Fibroblast of villous mesenchyme (primary cell): ENCODE results near the gene IPO11. TPM values are rescaled to one million over a fixed set of nuclear protein-coding genes. Genes with fewer than 3 reads are reported as not detected.
"Not testable (repeated sequence)": the region's sequence is repeated elsewhere in the genome, so short reads cannot be mapped to it uniquely, and the experiment has no call there.

Source experiments
- DNase-seq: peaks from one replicate; pipeline ENCODE4 v3.0.0-alpha.2; 2010; ENCODE audit warnings: low read depth
- H3K4me3 ChIP-seq: 2 replicates; pipeline ENCODE4 v1.5.1; 2011; ENCODE audit warnings: low read depth, mild to moderate bottlenecking, low read length
- CTCF ChIP-seq: IDR thresholded peaks from 2 replicates; pipeline ENCODE4 v1.5.1; 2012; ENCODE audit warnings: low read depth, mild to moderate bottlenecking, low read length; ENCODE audit not compliant: insufficient read depth
- small RNA-seq: library from RNA; depleted of rRNA; stranded (forward); fragments of <200 nt; gene quantifications from one replicate; pipeline ENCODE3, GENCODE V24; 2012
- total RNA-seq: library from RNA; depleted of rRNA; stranded (reverse); fragments of >200 nt; gene quantifications from 2 replicates; pipeline ENCODE4 v1.2.3, GENCODE V29; 2012

The IPO11 gene
- total RNA-seq, 1 donor, result 34.5 TPM

- H3K4me3 ChIP-seq, result no peak overlapping the region
- TF ChIP-seq CTCF, result no peak
- no peak for DNase-seq
Measured at GRCh38 chr5:62662521-62662920, 250.0 kb downstream of the IPO11 start.

DNA sequence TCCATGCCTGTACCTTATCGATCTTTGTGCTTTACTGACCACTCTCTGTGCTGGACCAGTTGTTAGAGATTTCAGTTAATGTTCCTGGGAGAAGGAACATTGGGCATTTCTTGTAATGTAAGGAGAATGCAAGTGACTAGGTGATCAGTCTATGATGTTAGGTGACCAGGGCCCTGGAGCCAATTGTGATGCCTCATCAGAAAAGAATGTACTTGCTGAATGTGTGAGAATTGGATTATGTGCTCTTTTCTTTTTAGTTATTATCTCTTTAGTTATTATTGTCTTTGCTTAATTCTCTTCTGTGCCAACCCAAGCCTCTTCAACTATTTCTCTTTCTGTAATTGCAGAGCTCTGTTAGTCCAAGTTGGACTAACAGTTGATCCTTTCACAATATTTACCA lies 258.9 kb downstream of the IPO11 start:
- no peak for DNase-seq
- H3K4me3 ChIP-seq, result no peak overlapping the region
- no peak for TF ChIP-seq CTCF

DNA sequence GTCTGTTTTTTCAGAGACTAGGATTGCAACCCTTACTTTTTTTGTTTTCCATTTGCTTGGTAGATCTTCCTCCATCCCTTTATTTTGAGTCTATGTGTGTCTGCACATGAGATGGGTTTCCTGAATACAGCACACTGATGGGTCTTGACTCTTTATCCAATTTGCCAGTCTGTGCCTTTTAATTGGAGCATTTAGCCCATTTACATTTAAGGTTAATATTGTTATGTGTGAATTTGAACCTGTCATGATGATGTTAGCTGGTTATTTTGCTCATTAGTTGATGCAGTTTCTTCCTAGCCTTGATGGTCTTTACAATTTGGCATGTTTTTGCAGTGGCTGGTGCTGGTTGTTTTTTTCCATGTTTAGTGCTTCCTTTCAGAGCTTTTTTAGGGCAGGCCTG lies 264.0 kb downstream of the IPO11 start:
- not testable (repeated sequence) for H3K4me3 ChIP-seq, DNase-seq

Small RNA genes within 50 kb of the gene (small RNA-seq; reads per million reads assigned to genes)
- gene CKS1BP3 (not detected), gene RNU6-661P (not detected)

Other genes starting within 250 kb of the IPO11 start
- 58.3 and 69.1 TPM in 2 replicates for gene KIF2A, start 106.6 kb upstream of the IPO11 start, total RNA-seq
- 35.4 and 47.5 TPM in 2 replicates for gene DIMT1, start 8.9 kb upstream of the IPO11 start, total RNA-seq
- 0.64 and 1.3 TPM in 2 replicates for gene LRRC70, start 166.1 kb downstream of the IPO11 start, total RNA-seq